Caki2 (cell line): ENCODE results near the gene EIF4E1B. TPM values are rescaled to one million over a fixed set of nuclear protein-coding genes. Genes with fewer than 3 reads are reported as not detected.

Experiments used
- DNase-seq: peaks from one replicate; pipeline ENCODE4 v3.0.0-alpha.2; 2015; ENCODE audit warnings: low read depth
- in situ Hi-C: cut with HindIII; loops from 2 replicates; pipeline ENCODE4 v1.10.0; 2016; ENCODE audit warnings: low sequenced_read_pairs, low pct_unique_long_range_greater_than_20kb, mixed read lengths
- total RNA-seq: library from RNA; depleted of rRNA; stranded (reverse); fragments of >200 nt; shearing (Covaris generic); gene quantifications from 2 replicates; pipeline ENCODE4 v1.2.3, GENCODE V29; 2014; ENCODE audit warnings: low replicate concordance; rRNA removed

The EIF4E1B gene
- total RNA-seq, 1 experiment from 2014 or later = not detected

- in situ Hi-C loops = no loop called here
- no peak for DNase-seq
These were observed 63.7 kb downstream of the EIF4E1B start for GRCh38 chr5:176694146-176694545.

GRCh38 chr5:176694631-176695030, 64.2 kb downstream of the EIF4E1B start:
- no peak for DNase-seq
- in situ Hi-C loops = no loop called here

- in situ Hi-C loops = no loop called here
- no peak for DNase-seq
These were observed 64.6 kb downstream of the EIF4E1B start for GRCh38 chr5:176695073-176695472.

Other genes starting within 250 kb of the EIF4E1B start
- 17.9 and 27.4 TPM in 2 replicates for gene NOP16, start 242.1 kb upstream of the EIF4E1B start, total RNA-seq
- 129 and 143 TPM in 2 replicates for gene HIGD2A, start 241.9 kb upstream of the EIF4E1B start, total RNA-seq
- gene CLTB, start 214.1 kb upstream of the EIF4E1B start, total RNA-seq = 70.3 and 106 TPM in 2 replicates
- gene FAF2, start 182.3 kb upstream of the EIF4E1B start, total RNA-seq = 26.2 and 31.4 TPM in 2 replicates
- 2.0 and 18.7 TPM in 2 replicates for gene RNF44, start 93.3 kb upstream of the EIF4E1B start, total RNA-seq
- 0.23 and 1.2 TPM in 2 replicates for gene CDHR2, start 81.3 kb upstream of the EIF4E1B start, total RNA-seq
- gene GPRIN1, start 20.5 kb upstream of the EIF4E1B start, total RNA-seq = 30.1 and 36.8 TPM in 2 replicates
- not detected in 2 replicates for gene SNCB, start 141 bp upstream of the EIF4E1B start, total RNA-seq
- gene TSPAN17, start 16.8 kb downstream of the EIF4E1B start, total RNA-seq = 93.4 and 126 TPM in 2 replicates
- gene UNC5A, start 179.9 kb downstream of the EIF4E1B start, total RNA-seq = 4.1 and 6.8 TPM in 2 replicates